Activated T-cell treated with anti-CD3 and anti-CD28 coated beads for 4 hours (primary cell): Measurements from ENCODE around the gene NOL4L.

Experiments used
- DNase-seq: peaks from one replicate; pipeline ENCODE4 v3.0.0-alpha.2; 2020

NOL4L gene

GRCh38 chr20:32439132-32439829, 145.9 kb downstream of the NOL4L start:
- no peak for DNase-seq

GRCh38 chr20:32438331-32438858, 146.7 kb downstream of the NOL4L start:
- no peak for DNase-seq

GRCh38 chr20:32437391-32438074, 147.6 kb downstream of the NOL4L start:
- no peak for DNase-seq

GRCh38 chr20:32436968-32437367, 148.2 kb downstream of the NOL4L start:
- no peak for DNase-seq

GRCh38 chr20:32436142-32436861, 148.8 kb downstream of the NOL4L start:
- DNase-seq, result no peak

- DNase-seq, result no peak
Measured at GRCh38 chr20:32435449-32436107, 149.6 kb downstream of the NOL4L start.

GRCh38 chr20:32434434-32434833, 150.7 kb downstream of the NOL4L start:
- DNase-seq, result no peak

- no peak for DNase-seq
Measured at GRCh38 chr20:32433311-32434021, 151.7 kb downstream of the NOL4L start.

GRCh38 chr20:32432277-32432676, 152.9 kb downstream of the NOL4L start:
- DNase-seq, result no peak

GRCh38 chr20:32431457-32431856, 153.7 kb downstream of the NOL4L start:
- DNase-seq, result no peak

- DNase-seq, result no peak
Measured at GRCh38 chr20:32429745-32430360, 155.3 kb downstream of the NOL4L start.

- no peak for DNase-seq
Measured at GRCh38 chr20:32429343-32429742, 155.8 kb downstream of the NOL4L start.

GRCh38 chr20:32427996-32428395, 157.1 kb downstream of the NOL4L start:
- DNase-seq, result no peak

GRCh38 chr20:32421290-32421689, 163.8 kb downstream of the NOL4L start:
- no peak for DNase-seq

- DNase-seq, result no peak
Measured at GRCh38 chr20:32418376-32418775, 166.8 kb downstream of the NOL4L start.

- no peak for DNase-seq
Measured at GRCh38 chr20:32416206-32416605, 168.9 kb downstream of the NOL4L start.

- DNase-seq, result no peak
Measured at GRCh38 chr20:32415494-32415893, 169.6 kb downstream of the NOL4L start.

GRCh38 chr20:32411955-32412706, 173.0 kb downstream of the NOL4L start:
- DNase-seq, result no peak

- DNase-seq, result peak; percentile 51
Measured at GRCh38 chr20:32407131-32407750, 177.9 kb downstream of the NOL4L start.

- no peak for DNase-seq
Measured at GRCh38 chr20:32406701-32407100, 178.4 kb downstream of the NOL4L start.

- no peak for DNase-seq
Measured at GRCh38 chr20:32404017-32404416, 181.1 kb downstream of the NOL4L start.
